Spinal cord (tissue), 10 donors: ENCODE data around the gene CREB5. TPM values are rescaled to one million over a fixed set of nuclear protein-coding genes. Genes with fewer than 3 reads are reported as not detected.

Experiments
- DNase-seq, 6 donors: peaks; one replicate each; pipeline versions ENCODE4 v3.0.0 to v3.0.0-alpha.2; 2013 to 2015; ENCODE audit warnings: low spot score in 6 of 6, low read depth in 4 of 6
- H3K27ac ChIP-seq: one replicate; pipeline ENCODE4 v1.5.1; 2013; ENCODE audit warnings: low read depth, low read length, control low read depth
- H3K27me3 ChIP-seq: one replicate; pipeline ENCODE4 v1.6.1; 2013; ENCODE audit warnings: low read length; ENCODE audit not compliant: control insufficient read depth, insufficient read depth
- H3K36me3 ChIP-seq: one replicate; pipeline ENCODE4 v1.6.1; 2013; ENCODE audit warnings: low read length; ENCODE audit not compliant: control insufficient read depth, insufficient read depth
- H3K4me1 ChIP-seq: one replicate; pipeline ENCODE4 v1.6.1; 2013; ENCODE audit warnings: low read length; ENCODE audit not compliant: control insufficient read depth, insufficient read depth
- H3K4me3 ChIP-seq: one replicate; pipeline ENCODE4 v1.5.1; 2013; ENCODE audit warnings: low read depth, low read length, control low read depth
- H3K9me3 ChIP-seq: one replicate; pipeline ENCODE4 v1.6.1; 2013; ENCODE audit warnings: low read length; ENCODE audit not compliant: control insufficient read depth, insufficient read depth
- WGBS: methylation state at CpG from one replicate; pipeline ENCODE4 v1.1.5; 2013; ENCODE audit warnings: missing lambda C conversion rate; ENCODE audit not compliant: insufficient coverage; 5-methylcytosine and 5-hydroxymethylcytosine counted together
- polyA plus RNA-seq, 2 donors: library from polyadenylated mRNA; unstranded; fragments of 120-200 nt; gene quantifications; one replicate each; pipeline ENCODE4 v1.2.1, GENCODE V29; 2013; ENCODE audit not compliant: insufficient read length in 2 of 2
- total RNA-seq, 2 donors: library from RNA; depleted of rRNA in 1 of 2; stranded (reverse); fragments of 120-200 nt in 1 of 2; fragments of >200 nt in 1 of 2; gene quantifications; one replicate each; pipeline versions ENCODE4 v1.2.3 to v1.2.4, GENCODE V29; 2013 to 2014
- donor health status: healthy.

Gene CREB5
- total and polyA plus RNA-seq, 4 donors = 15.3 to 34.3 (median 17.0) TPM

DNA sequence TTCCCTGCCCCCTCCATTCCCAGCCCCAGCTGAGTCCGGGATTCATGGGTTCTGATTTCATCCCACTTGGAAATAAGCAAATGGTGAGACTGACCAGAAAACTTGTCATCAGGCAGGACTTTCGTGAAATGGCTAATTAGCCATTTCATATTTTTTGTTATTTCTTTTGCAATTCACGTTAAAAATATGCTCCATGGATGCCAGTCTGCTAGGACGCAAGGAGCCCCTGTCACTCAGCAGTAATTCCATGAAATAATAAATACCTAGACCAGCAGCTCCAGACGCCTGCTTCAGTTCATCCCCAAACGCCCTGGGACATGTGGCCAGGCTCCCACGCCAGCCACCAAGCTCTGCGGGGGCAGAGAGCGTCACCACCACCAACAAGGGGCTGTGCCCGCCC lies 434.9 kb downstream of the CREB5 start:
- Histone ChIP-seq H3K27me3 (no peaks in the 10 kb centered on the region), H3K36me3 (no peaks in the 10 kb centered on the region), H3K27ac (no peak overlapping the region), H3K4me3 (no peak overlapping the region), H3K4me1 (no peaks in the 10 kb centered on the region), H3K9me3 (peaks cover 3% of the 10 kb centered on the region)
- 88% methylated on average over 10 of the region's 10 CpGs for WGBS
- DNase-seq = no peak

GRCh38 chr7:28847681-28848080 lies 435.4 kb downstream of the CREB5 start:
- Histone ChIP-seq H3K4me3 (no peak overlapping the region), H3K9me3 (peaks cover 3% of the 10 kb centered on the region), H3K4me1 (no peaks in the 10 kb centered on the region), H3K27ac (no peak overlapping the region), H3K27me3 (peaks cover 2% of the 10 kb centered on the region), H3K36me3 (no peaks in the 10 kb centered on the region)
- 83% methylated on average over 12 of the region's 13 CpGs for WGBS
- DNase-seq = peak in 1 of 6 donors; percentile 32

DNA sequence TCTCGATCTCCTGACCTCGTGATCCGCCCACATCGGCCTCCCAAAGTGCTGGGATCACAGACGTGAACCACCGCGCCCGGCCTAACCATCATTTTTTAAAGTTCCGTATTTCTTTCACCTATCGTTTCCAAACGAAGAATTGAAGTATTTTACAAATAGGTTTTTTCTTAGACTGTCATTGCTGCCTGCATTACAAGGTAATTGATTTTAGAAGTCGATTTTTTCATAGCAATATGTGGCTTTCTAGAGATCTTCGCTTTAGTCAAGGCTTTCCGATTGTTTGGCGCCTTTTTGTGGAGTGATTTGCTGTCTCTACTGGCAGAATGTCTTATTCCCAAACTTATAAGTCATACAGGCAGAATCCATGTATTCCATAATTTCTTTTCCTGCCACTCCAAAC lies 436.6 kb downstream of the CREB5 start:
- WGBS = 92% methylated on average over 5 of the region's 15 CpGs
- no peaks in the 10 kb centered on the region for H3K36me3 ChIP-seq
- peaks cover 4% of the 10 kb centered on the region for H3K4me1 ChIP-seq
- H3K27ac ChIP-seq = no peak overlapping the region
- H3K9me3 ChIP-seq = peaks cover 3% of the 10 kb centered on the region
- H3K4me3 ChIP-seq = no peak overlapping the region
- DNase-seq = no peak
- H3K27me3 ChIP-seq = peaks cover 8% of the 10 kb centered on the region

GRCh38 chr7:28850699-28851098 lies 438.4 kb downstream of the CREB5 start:
- Histone ChIP-seq H3K4me3 (no peak overlapping the region), H3K9me3 (peaks cover 3% of the 10 kb centered on the region), H3K27me3 (peaks cover 10% of the 10 kb centered on the region), H3K36me3 (no peaks in the 10 kb centered on the region), H3K27ac (no peak overlapping the region), H3K4me1 (peaks cover 10% of the 10 kb centered on the region)
- no peak for DNase-seq

DNA sequence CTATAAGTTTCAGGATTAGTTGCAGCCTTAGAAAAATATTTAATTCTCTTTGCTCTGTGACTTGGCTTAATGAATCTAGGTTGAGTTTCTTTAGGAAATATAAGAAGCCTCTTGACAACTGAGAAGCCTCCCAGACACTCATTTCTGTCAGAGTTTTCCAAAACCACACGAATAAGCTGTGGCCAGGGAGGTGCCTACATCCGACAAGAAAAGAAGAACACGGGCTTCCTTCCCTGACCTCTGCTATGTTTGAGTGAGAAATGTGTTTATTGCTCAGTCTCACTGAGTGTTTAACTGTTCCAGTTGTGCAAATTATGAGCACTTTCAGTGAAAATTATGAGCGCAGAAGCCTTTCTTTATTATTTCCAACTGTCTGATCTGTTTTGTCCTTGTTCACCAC lies 440.8 kb downstream of the CREB5 start:
- Histone ChIP-seq H3K9me3 (no peaks in the 10 kb centered on the region), H3K27ac (no peak overlapping the region), H3K36me3 (no peaks in the 10 kb centered on the region), H3K4me3 (no peak overlapping the region), H3K27me3 (peaks cover 10% of the 10 kb centered on the region), H3K4me1 (peaks cover 10% of the 10 kb centered on the region)
- DNase-seq = peak in 1 of 6 donors; percentile 24
- 100% methylated on average over 1 of the region's 4 CpGs for WGBS

GRCh38 chr7:28853834-28854749 lies 441.8 kb downstream of the CREB5 start:
- peaks cover 10% of the 10 kb centered on the region for H3K4me1 ChIP-seq
- no peak overlapping the region for H3K27ac ChIP-seq
- peak overlapping the region; percentile 62 for H3K4me3 ChIP-seq
- WGBS = 2% methylated on average over 50 of the region's 63 CpGs
- H3K9me3 ChIP-seq = no peaks in the 10 kb centered on the region
- DNase-seq = peak; percentile 49 to 93 (median 68)
- peaks cover 10% of the 10 kb centered on the region for H3K27me3 ChIP-seq
- H3K36me3 ChIP-seq = no peaks in the 10 kb centered on the region

DNA sequence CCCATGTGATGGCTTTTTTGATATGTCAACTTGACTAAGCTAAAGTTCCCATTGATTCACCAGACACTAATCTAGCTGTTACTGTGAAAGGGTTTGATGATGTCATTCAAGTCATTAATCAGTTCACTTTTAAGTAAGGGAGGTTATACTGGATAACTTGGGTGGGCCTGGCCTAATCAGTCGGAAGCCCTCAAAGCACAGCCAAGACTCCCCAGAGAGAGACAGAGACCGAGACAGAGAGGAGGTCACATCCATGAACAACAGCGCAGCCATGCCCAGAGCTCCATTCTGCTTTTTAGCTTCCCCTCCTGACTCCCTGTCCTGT lies 442.4 kb downstream of the CREB5 start:
- 92% methylated on average over 3 of the region's 3 CpGs for WGBS
- Histone ChIP-seq H3K4me3 (peak overlapping the region; percentile 62), H3K9me3 (no peaks in the 10 kb centered on the region), H3K36me3 (no peaks in the 10 kb centered on the region), H3K27ac (no peak overlapping the region), H3K4me1 (peaks cover 10% of the 10 kb centered on the region), H3K27me3 (peaks cover 10% of the 10 kb centered on the region)
- DNase-seq = no peak

- no peaks in the 10 kb centered on the region for H3K9me3 ChIP-seq
- H3K4me1 ChIP-seq = peaks cover 10% of the 10 kb centered on the region
- no peaks in the 10 kb centered on the region for H3K36me3 ChIP-seq
- WGBS = no CpG with 5 or more reads among the region's 4 CpGs
- no peak for DNase-seq
- peaks cover 10% of the 10 kb centered on the region for H3K27me3 ChIP-seq
- no peak overlapping the region for H3K4me3 ChIP-seq
- H3K27ac ChIP-seq = no peak overlapping the region
These were observed 443.4 kb downstream of the CREB5 start for GRCh38 chr7:28855538-28856217.

GRCh38 chr7:28856656-28857055 lies 444.3 kb downstream of the CREB5 start:
- no peaks in the 10 kb centered on the region for H3K36me3 ChIP-seq
- H3K4me3 ChIP-seq = no peak overlapping the region
- no peaks in the 10 kb centered on the region for H3K9me3 ChIP-seq
- H3K27ac ChIP-seq = no peak overlapping the region
- 81% methylated on average over 5 of the region's 5 CpGs for WGBS
- H3K27me3 ChIP-seq = peaks cover 10% of the 10 kb centered on the region
- DNase-seq = no peak
- H3K4me1 ChIP-seq = peaks cover 10% of the 10 kb centered on the region

- H3K4me3 ChIP-seq = no peak overlapping the region
- WGBS = no CpG with 5 or more reads among the region's 1 CpG
- H3K9me3 ChIP-seq = no peaks in the 10 kb centered on the region
- DNase-seq = no peak
- no peaks in the 10 kb centered on the region for H3K36me3 ChIP-seq
- peaks cover 10% of the 10 kb centered on the region for H3K4me1 ChIP-seq
- peaks cover 6% of the 10 kb centered on the region for H3K27me3 ChIP-seq
- no peak overlapping the region for H3K27ac ChIP-seq
These were observed 445.9 kb downstream of the CREB5 start for GRCh38 chr7:28858206-28858605.
